HepG2 (cell line): ENCODE measurements around the gene AUP1. TPM values are rescaled to one million over a fixed set of nuclear protein-coding genes. Genes with fewer than 3 reads are reported as not detected.

Experiments
- ATF5 ChIP-seq: sonication (generic); formaldehyde crosslinking; IDR thresholded peaks from 2 replicates; pipeline ENCODE4 v1.4.0; 2020; ENCODE audit warnings: mild to moderate bottlenecking, low read depth, missing genetic modification reagents
- CSRNP1 ChIP-seq: sonication (generic); formaldehyde crosslinking; IDR thresholded peaks from 2 replicates; pipeline ENCODE4 v1.8.1; 2023; ENCODE audit warnings: mild to moderate bottlenecking, missing genetic modification reagents
- HOMEZ ChIP-seq: IDR thresholded peaks from 2 replicates; pipeline ENCODE4 v1.6.1; 2016; ENCODE audit warnings: low read depth
- POGK ChIP-seq: sonication (generic); formaldehyde crosslinking; conservative IDR thresholded peaks from 2 replicates; pipeline ENCODE4 v1.8.0; 2022; ENCODE audit warnings: mild to moderate bottlenecking, moderate library complexity, missing genetic modification reagents
- ZBTB4 ChIP-seq: sonication (generic); formaldehyde crosslinking; IDR thresholded peaks from 2 replicates; pipeline ENCODE4 v1.4.0; 2020; ENCODE audit warnings: missing genetic modification reagents, mild to moderate bottlenecking, borderline replicate concordance
- ZFP36 ChIP-seq: fragments of 150-350 bp; IDR thresholded peaks from 2 replicates; pipeline ENCODE4 v1.6.1; 2018; ENCODE audit warnings: borderline replicate concordance, low read length, low read depth; ENCODE audit not compliant: partially characterized antibody
- ZNF557 ChIP-seq: sonication (generic); formaldehyde crosslinking; IDR thresholded peaks from 2 replicates; pipeline ENCODE4 v1.4.0; 2020; ENCODE audit warnings: missing genetic modification reagents
- ZNF703 ChIP-seq: sonication (generic); formaldehyde crosslinking; IDR thresholded peaks from 2 replicates; pipeline ENCODE4 v1.5.1; 2020; ENCODE audit warnings: missing genetic modification reagents, mild to moderate bottlenecking, moderate library complexity, borderline replicate concordance
- ZNF776 ChIP-seq: sonication (generic); formaldehyde crosslinking; IDR thresholded peaks from 2 replicates; pipeline ENCODE4 v1.4.0; 2020; ENCODE audit warnings: mild to moderate bottlenecking, missing genetic modification reagents
- ZNF782 ChIP-seq: sonication (generic); formaldehyde crosslinking; IDR thresholded peaks from 2 replicates; pipeline ENCODE4 v1.4.0; 2020; ENCODE audit warnings: missing genetic modification reagents, mild to moderate bottlenecking, borderline replicate concordance
- polyA plus RNA-seq, 8 experiments: library from polyadenylated mRNA; depleted of rRNA in 3 of 8; stranded (reverse) in 7 of 8; unstranded in 1 of 8; fragments of >200 nt; fragmentation: Illumina TruSeq in 4 of 8; extraction: Trizol in 4 of 8; gene quantifications; 2 replicates each; pipeline versions ENCODE4 v1.2.1 to v1.2.3, GENCODE V29; 2011 to 2016; ENCODE audit warnings: low read depth in 4 of 8, missing spikeins in 1 of 8, mixed read lengths in 1 of 8; ENCODE audit not compliant: insufficient read depth in 1 of 8
- total RNA-seq, 5 experiments: library from RNA; depleted of rRNA; stranded (reverse); fragments of >200 nt; fragmentation: Illumina TruSeq; extraction: Trizol; gene quantifications; 2 replicates each; pipeline ENCODE4 v1.2.3, GENCODE V29; 2016; ENCODE audit warnings: low read depth in 1 of 5

The AUP1 gene
- total and polyA plus RNA-seq, 2 of the 13 experiments (the other 11 are each of a cell fraction or from before 2014, with no cell fraction given) = 174 to 267 TPM

GRCh38 chr2:74529357-74530238 lies at the start of gene AUP1, which contains the start of gene HTRA2 (continued):
- TF ChIP-seq ZNF776 (CRISPR knock-in tag) = peak; percentile 64; the same call in 1 of the 2 replicates
- TF ChIP-seq ZNF782 (CRISPR knock-in tag) = peak; percentile 71; the same call in 1 of the 2 replicates
- TF ChIP-seq ZBTB4 (CRISPR knock-in tag) = peak; percentile 51; the same call in 1 of the 2 replicates
- TF ChIP-seq HOMEZ (CRISPR knock-in tag) = no peak; the same call in 1 of the 2 replicates
- peak; percentile 48; the same call in 1 of the 2 replicates for TF ChIP-seq ZNF703 (CRISPR knock-in tag)
- no peak for TF ChIP-seq ZFP36
- TF ChIP-seq ZNF557 (CRISPR knock-in tag) = peak; percentile 44; the same call in 1 of the 2 replicates
- no peak; the same call in none of the 2 replicates for TF ChIP-seq CSRNP1
- peak; percentile 78 for TF ChIP-seq POGK (CRISPR knock-in tag)
- 0 out of 2 replicates have a peak, but pooled peaks have one; percentile 13 for TF ChIP-seq ATF5 (CRISPR knock-in tag)
